ENCODE data around the gene RALA.
"Not testable (repeated sequence)": the region's sequence is repeated elsewhere in the genome, so short reads cannot be mapped to it uniquely, and the experiment has no call there.

RALA gene

DNA sequence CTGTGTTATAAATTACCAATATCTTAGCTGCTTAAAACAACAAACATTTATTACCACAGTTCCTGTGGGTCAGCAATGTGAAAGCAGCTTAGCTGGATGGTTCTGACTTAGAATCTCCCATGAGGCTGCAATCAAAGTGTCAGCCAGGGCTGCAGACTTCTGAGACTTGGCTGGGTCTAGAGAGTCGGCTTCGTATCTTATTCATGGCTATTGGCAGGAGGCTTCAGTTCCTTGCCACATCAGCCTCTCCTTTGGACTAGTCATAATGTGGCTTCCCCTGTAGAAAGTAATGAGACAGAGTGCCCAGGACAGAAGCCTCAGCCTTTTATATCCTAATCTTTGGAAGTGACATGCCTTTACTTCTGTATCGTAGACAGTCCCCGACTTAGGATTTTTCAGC lies 27.3 kb downstream of the RALA start:
- no peak for DNase-seq

GRCh38 chr7:39651265-39651664 lies 27.9 kb downstream of the RALA start:
- DNase-seq: no peak

DNA sequence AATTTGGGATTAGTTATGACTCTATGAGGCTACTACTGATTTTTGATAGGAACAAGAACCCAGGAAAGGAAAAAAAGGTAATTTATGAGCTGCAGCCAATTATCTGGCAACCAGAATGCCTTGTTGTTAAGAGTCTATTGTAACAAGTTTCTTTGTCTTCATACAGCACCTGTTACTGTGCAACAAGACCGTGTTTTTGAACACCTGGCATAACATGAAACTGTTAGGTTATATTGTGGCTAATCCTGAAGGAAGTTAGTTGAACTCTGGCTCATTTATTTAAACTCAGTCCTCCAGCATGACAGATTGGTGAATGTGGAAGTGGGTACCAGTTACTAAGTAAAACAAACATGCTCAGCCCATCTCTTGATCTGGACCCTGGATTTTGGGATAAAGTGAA lies 33.0 kb downstream of the RALA start:
- no peak for DNase-seq

DNA sequence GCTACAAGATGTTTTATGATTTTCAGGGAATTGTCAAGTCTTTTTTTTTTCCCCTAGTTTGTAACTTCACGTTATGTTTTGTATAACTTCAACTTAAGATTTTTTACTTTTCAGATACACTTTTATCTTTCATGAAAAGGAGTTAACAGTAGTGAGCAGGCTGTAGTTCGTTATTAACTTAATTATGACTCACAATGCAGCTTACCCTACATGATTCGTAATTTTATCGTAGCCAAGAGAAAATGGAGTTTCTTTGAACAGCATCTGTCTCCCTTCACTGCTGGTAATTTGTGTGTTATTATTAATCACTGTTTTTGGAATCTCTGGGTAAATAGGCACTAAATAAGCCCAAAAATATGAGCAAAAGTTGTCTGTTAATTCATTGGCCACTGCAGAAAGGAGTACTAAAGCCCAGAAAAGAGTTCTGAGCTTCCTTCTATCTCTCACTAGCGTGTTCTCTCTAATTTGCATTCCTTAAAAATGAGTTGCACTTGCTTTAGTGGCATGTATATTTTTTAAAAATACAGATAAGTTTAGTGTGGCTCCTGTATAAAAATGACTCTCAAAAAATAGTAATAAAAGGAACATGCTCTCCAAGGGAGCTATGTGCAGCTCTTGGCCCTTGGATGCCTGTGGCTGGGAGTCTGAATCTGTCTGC lies 36.1 kb downstream of the RALA start:
- DNase-seq: no peak

GRCh38 chr7:39661960-39662359 lies 38.6 kb downstream of the RALA start:
- DNase-seq: no peak

DNA sequence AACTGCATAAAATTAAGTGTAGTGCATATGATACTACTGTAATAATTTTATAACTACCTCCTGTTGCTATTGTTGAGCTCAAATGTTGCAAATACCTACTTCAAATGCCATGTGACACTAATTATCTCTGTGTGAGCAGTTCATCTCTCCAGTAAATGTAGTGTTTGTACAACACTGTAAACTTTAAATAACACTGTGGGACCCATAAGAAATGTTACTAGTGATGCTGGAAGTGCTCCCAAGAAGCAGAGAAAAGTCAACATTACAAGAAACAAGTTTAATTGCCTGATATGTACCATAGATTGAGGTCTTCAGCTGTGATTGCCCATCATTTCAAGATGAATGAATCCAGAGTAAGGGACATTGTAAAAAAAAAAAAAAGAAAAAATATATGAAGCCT lies 39.9 kb downstream of the RALA start:
- DNase-seq: no peak

DNA sequence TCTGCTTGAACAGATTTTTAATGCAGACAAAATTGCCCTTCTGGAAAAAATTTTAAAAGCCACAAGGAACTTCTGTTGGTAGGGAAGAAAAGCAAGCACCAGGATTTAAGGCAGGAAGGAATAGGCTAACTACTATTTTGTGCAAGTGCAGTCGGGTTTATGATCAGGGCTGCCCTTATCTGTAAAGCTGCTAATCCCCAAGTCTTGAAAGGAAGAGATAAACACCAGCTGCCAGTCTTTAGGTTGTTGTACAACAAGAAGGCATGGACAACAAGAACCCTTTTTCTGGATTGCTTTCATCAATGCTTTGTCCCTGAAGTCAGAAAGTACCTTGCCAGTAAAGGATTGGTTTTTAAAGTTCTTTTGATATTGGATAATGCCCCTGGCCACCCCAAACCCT lies 40.7 kb downstream of the RALA start:
- no peak for DNase-seq

- DNase-seq: no peak
Measured at GRCh38 chr7:39664585-39664984, 41.2 kb downstream of the RALA start.

GRCh38 chr7:39666562-39666961 lies 43.2 kb downstream of the RALA start:
- no peak for DNase-seq

GRCh38 chr7:39667341-39667923 lies 44.1 kb downstream of the RALA start:
- no peak for DNase-seq

DNA sequence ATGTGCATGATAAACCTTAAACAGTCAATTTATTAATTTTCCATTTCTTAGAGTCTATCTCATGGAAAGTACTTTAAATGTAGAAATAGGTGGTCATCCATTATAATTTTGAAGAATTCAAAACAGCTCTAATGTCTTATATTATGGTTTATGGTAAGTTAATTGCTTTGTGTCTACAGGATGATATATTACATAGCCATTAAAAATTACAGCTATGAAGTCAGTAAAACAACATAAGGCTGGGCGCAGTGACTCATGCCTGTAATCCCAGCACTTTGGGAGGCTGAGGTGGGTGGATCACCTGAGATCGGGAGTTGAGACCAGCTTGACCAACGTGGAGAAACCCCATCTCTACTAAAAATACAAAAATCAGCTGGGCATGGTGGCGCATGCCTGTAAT lies 44.9 kb downstream of the RALA start:
- DNase-seq: not testable (repeated sequence)

GRCh38 chr7:39670052-39670451 lies 46.7 kb downstream of the RALA start:
- no peak for DNase-seq

DNA sequence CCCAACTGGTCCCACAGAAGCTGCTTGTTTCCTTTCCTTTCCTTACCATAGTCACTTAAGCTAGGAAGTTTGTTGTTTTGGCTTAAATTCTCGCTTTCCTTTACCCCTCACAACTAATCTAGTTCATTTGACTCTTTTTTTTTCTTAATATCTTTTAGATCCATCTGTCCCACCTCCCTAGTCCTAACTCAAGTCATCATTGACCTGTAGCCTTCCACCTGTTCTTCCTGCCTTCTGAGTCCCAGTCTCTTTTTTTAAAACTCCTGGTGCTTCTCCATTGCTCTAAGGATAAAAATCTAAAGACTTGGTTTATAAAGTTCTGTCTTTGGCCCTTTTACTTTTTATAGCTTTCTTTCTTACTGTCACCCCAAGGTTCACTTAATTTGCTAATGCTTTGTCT lies 47.6 kb downstream of the RALA start:
- DNase-seq: no peak

GRCh38 chr7:39672176-39672575 lies 48.8 kb downstream of the RALA start:
- DNase-seq: no peak

DNA sequence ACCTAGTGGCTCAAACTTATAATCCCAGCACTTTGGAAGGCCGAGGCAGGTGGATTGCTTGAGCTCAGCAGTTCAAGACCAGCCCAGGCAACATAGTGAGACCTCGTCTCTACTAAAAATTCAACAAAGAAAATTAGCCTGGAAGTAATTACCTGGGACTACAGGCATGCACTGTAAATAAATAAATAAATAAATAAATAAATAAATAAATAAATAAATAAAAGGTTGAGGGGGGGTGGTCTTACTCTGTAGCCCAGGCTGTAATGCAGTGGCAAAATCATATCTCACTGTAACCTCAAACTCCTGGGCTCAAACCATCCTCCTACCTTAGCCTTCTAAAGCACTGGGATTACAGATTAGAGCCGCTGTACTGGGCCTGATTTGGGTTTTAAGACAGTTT lies 50.5 kb downstream of the RALA start:
- no peak for DNase-seq

GRCh38 chr7:39674406-39674805 lies 51.0 kb downstream of the RALA start:
- no peak for DNase-seq

DNA sequence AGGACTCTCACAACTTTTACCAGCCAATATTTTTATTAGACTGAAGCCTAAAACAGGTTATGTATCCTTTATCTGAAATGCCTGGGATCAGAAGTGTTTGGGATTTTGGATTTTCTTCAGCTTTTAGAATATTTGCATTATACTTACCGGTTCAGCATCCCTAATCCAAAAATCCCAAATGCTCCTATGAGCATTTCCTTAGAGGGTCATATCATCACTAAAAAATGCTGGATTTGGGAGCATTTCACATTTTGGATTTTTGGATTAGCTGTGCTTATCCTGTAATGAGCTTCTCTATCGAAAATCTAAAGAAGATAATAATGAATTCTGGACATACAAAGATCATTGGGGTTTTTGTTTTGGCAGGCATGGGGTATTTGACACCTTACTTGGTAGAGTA lies 53.0 kb downstream of the RALA start:
- no peak for DNase-seq

GRCh38 chr7:39678930-39679709 lies 55.7 kb downstream of the RALA start:
- DNase-seq: peak; percentile 30

- DNase-seq: not testable (repeated sequence)
Measured at GRCh38 chr7:39679874-39680273, 56.5 kb downstream of the RALA start.

- no peak for DNase-seq
Measured at GRCh38 chr7:39681887-39682441, 58.6 kb downstream of the RALA start.

GRCh38 chr7:39683216-39683845 lies 60.0 kb downstream of the RALA start:
- no peak for DNase-seq

- peak; percentile 20 for DNase-seq
Measured at GRCh38 chr7:39686261-39686924, 63.0 kb downstream of the RALA start.
